Measurements from ENCODE around the gene C12orf57. TPM values are rescaled to one million over a fixed set of nuclear protein-coding genes. Genes with fewer than 3 reads are reported as not detected.

The C12orf57 gene
- total and polyA plus RNA-seq, 2 of the 8 experiments (the other 6 are each of a cell fraction or from before 2014, with no cell fraction given), result 174 to 993 TPM

DNA sequence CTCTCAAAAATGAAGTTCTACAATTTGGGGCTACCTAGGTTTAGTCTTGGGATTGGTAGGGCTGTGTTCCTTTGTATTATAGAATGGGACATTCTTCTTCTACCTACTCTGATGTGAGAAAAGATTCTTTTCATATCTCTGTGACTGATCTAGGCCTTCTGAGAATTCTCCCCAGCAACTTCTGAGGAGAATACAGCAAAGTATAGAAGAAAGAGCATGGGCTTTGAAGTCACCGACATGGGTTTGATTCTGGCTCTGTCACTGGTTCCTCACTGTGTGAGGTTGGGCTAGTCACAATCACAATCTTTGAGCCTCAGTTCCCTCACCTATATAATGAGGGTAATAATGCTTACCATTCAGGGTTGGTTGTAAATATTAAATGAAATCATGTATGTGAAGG lies 11.1 kb upstream of the C12orf57 start:
- H3K4ac ChIP-seq (replicated peaks; ENCODE audit: insufficient read length, low read depth, low read length), result no peak overlapping the region
- no peak overlapping the region for H2BK15ac ChIP-seq (ENCODE audit: low read length)
- H3K4me3 ChIP-seq (ENCODE audit: extremely low read depth in 1 of 4, insufficient read depth in 2 of 4, low read depth in 3 of 4, low read length in 4 of 4), result no peak overlapping the region
- H4K8ac ChIP-seq (ENCODE audit: extremely low read depth, insufficient read depth, low read length), result no peak overlapping the region
- 93% methylated on average over 1 of the region's 1 CpG; no CpG with 5 or more reads in 1 of the 2 experiments for WGBS, 2 experiments (ENCODE audit: extremely low coverage in 1 of 2, insufficient coverage in 1 of 2, insufficient read length in 1 of 2, insufficient replicate concordance in 2 of 2, low coverage in 1 of 2, low lambda C conversion rate in 2 of 2, missing lambda C conversion rate in 1 of 2)
- no peak overlapping the region for H4K5ac ChIP-seq (ENCODE audit: insufficient read length, low read depth, low read length)
- FAIRE-seq (no peak), DNase-seq (ENCODE audit: low read depth in 1 of 2, low spot score in 2 of 2) (no peak)
- no peaks in the 10 kb centered on the region for H3K27me3 ChIP-seq (replicated peaks in 1 of 4; ENCODE audit: control insufficient read depth in 3 of 4, extremely low read depth in 1 of 4, insufficient read depth in 3 of 4, low read length in 3 of 4)
- no peak overlapping the region for H2BK5ac ChIP-seq (ENCODE audit: low read depth, low read length)
- peaks cover 0 to 7% (median 4%) of the 10 kb centered on the region in 4 experiments; a peak in 5 of 7 replicates for H3K4me1 ChIP-seq (replicated peaks in 1 of 4; ENCODE audit: control insufficient read depth in 3 of 4, insufficient read depth in 4 of 4, low read length in 3 of 4)
- no peak overlapping the region for H2AFZ ChIP-seq (ENCODE audit: low read length)
- H3K79me2 ChIP-seq (ENCODE audit: control insufficient read depth in 1 of 2, insufficient read depth in 2 of 2, low read length in 2 of 2), result peaks cover 27 to 39% of the 10 kb centered on the region in 2 experiments
- H3K9ac ChIP-seq (replicated peaks in 1 of 4; ENCODE audit: extremely low read depth in 1 of 4, low read depth in 3 of 4, low read length in 3 of 4), result no peak overlapping the region
- H2BK120ac ChIP-seq (replicated peaks; ENCODE audit: low read depth, low read length), result no peak overlapping the region
- H3K36me3 ChIP-seq (ENCODE audit: control insufficient read depth in 2 of 4, insufficient read depth in 4 of 4, low read length in 3 of 4), result peaks cover 8 to 33% (median 22%) of the 10 kb centered on the region in 4 experiments; a peak in 7 of 8 replicates
- ChIA-PET CTCF (ENCODE audit: partially characterized antibody) (interaction anchor here (1.0 to 20.2 kb wide), 5 partner anchors 7 to 63 kb away, joined by 3 to 253 read pairs (median 4); partner anchors contain the start of genes ATN1, SPSB2 and TPI1), POLR2A (ENCODE audit: partially characterized antibody) (interaction anchor here (1.0 to 44.0 kb wide), 5 partner anchors 9 to 187 kb away, joined by 4 to 1596 read pairs (median 1027); partner anchors contain the start of genes ATN1, C12orf57, EMG1 and ENO2)
- H2AK5ac ChIP-seq (ENCODE audit: low read depth, low read length), result no peak overlapping the region
- H2BK12ac ChIP-seq (ENCODE audit: low read depth, low read length), result no peak overlapping the region
- H3K23ac ChIP-seq (ENCODE audit: insufficient read length), result no peak overlapping the region
- H4K91ac ChIP-seq (replicated peaks; ENCODE audit: insufficient read length, low read length), result no peak overlapping the region
- no peak for TF ChIP-seq TAF7 (optimal IDR thresholded peaks at IDR 0.05; ENCODE audit: borderline replicate concordance, low read depth, low read length)
- no peak for TF ChIP-seq BCL11A (IDR thresholded peaks at IDR 0.05; ENCODE audit: low read depth in 2 of 2, low read length in 2 of 2)
- TF ChIP-seq BRCA1 (IDR thresholded peaks at IDR 0.05; ENCODE audit: low read depth, low read length), result no peak
- TF ChIP-seq RBBP5 (IDR thresholded peaks at IDR 0.05; ENCODE audit: borderline replicate concordance, low read depth, low read length), result no peak
- no peak for TF ChIP-seq CBX8 (IDR thresholded peaks at IDR 0.05; ENCODE audit: borderline replicate concordance, low read depth, low read length)
- peaks cover 17 to 24% of the 10 kb centered on the region in 2 experiments for H4K20me1 ChIP-seq (replicated peaks in 1 of 2; ENCODE audit: control insufficient read depth in 1 of 2, insufficient read depth in 2 of 2, low read length in 2 of 2)
- no peak overlapping the region for H3K18ac ChIP-seq (ENCODE audit: extremely low read depth, low read length)
- H3K9me3 ChIP-seq (ENCODE audit: insufficient read depth in 2 of 2, low read depth in 1 of 2, low read length in 1 of 2), result no peaks in the 10 kb centered on the region
- no peak overlapping the region for H3K14ac ChIP-seq (ENCODE audit: insufficient read length)
- peaks cover 17% of the 10 kb centered on the region for H3K79me1 ChIP-seq (ENCODE audit: low read depth, low read length)
- H2BK20ac ChIP-seq (ENCODE audit: low read length), result no peak overlapping the region
- no peak overlapping the region for H3K4me2 ChIP-seq (ENCODE audit: insufficient read depth in 1 of 2, low read depth in 2 of 2, low read length in 2 of 2)
- no peak overlapping the region for H3K56ac ChIP-seq (replicated peaks; ENCODE audit: insufficient read length, low read depth, low read length)
- peaks cover 15% of the 10 kb centered on the region; the same call in 1 of the 2 replicates for H3K23me2 ChIP-seq (ENCODE audit: low read depth, low read length)
- no peak overlapping the region for H3K27ac ChIP-seq (ENCODE audit: low read depth, low read length)

All from H1 (cell line).